Osteocyte (in vitro differentiated cells): ENCODE data around the gene FBXO7. TPM values are rescaled to one million over a fixed set of nuclear protein-coding genes. Genes with fewer than 3 reads are reported as not detected.

Experiments used
- DNase-seq: peaks from one replicate; pipeline ENCODE4 v3.0.0; 2021; ENCODE audit warnings: mixed read lengths; ENCODE audit not compliant: unreplicated experiment; ENCODE audit errors: extremely low spot score
- H3K27ac Mint-ChIP-seq: one replicate; pipeline ENCODE4 v1.8.0; 2021; ENCODE audit warnings: mild to moderate bottlenecking, mixed read lengths; ENCODE audit not compliant: unreplicated experiment
- H3K27me3 Mint-ChIP-seq: one replicate; pipeline ENCODE4 v1.8.0; 2021; ENCODE audit warnings: mixed read lengths; ENCODE audit not compliant: unreplicated experiment
- H3K36me3 Mint-ChIP-seq: one replicate; pipeline ENCODE4 v1.8.0; 2021; ENCODE audit warnings: mixed read lengths; ENCODE audit not compliant: unreplicated experiment
- H3K4me1 Mint-ChIP-seq: one replicate; pipeline ENCODE4 v1.8.0; 2021; ENCODE audit warnings: mixed read lengths; ENCODE audit not compliant: unreplicated experiment
- H3K4me3 Mint-ChIP-seq: one replicate; pipeline ENCODE4 v1.8.0; 2021; ENCODE audit warnings: mild to moderate bottlenecking, moderate library complexity, mixed read lengths; ENCODE audit not compliant: unreplicated experiment
- H3K9me3 Mint-ChIP-seq: one replicate; pipeline ENCODE4 v1.8.0; 2021; ENCODE audit warnings: mixed read lengths; ENCODE audit not compliant: unreplicated experiment
- total RNA-seq: library from RNA; stranded (reverse); gene quantifications from 2 replicates; pipeline ENCODE4 v1.2.1, GENCODE V29; 2021
- TF ChIP-seq, protein P1 (sequence below): fragments of 200-600 bp; sonication (generic); IDR thresholded peaks from 2 replicates; pipeline ENCODE4 v1.5.0; 2021; ENCODE audit warnings: antibody characterized with exemption, mild to moderate bottlenecking, moderate library complexity

The FBXO7 gene
- total RNA-seq, 1 donor from 2014 or later, result 86.9 TPM

- DNase-seq, result no peak
- no peak overlapping the region for H3K4me3 Mint-ChIP-seq
- H3K36me3 Mint-ChIP-seq, result no peaks in the 10 kb centered on the region
- H3K4me1 Mint-ChIP-seq, result peaks cover 3% of the 10 kb centered on the region
- H3K27ac Mint-ChIP-seq, result no peak overlapping the region
- peaks cover 36% of the 10 kb centered on the region for H3K27me3 Mint-ChIP-seq
- H3K9me3 Mint-ChIP-seq, result no peaks in the 10 kb centered on the region
- TF ChIP-seq, protein P1, sequence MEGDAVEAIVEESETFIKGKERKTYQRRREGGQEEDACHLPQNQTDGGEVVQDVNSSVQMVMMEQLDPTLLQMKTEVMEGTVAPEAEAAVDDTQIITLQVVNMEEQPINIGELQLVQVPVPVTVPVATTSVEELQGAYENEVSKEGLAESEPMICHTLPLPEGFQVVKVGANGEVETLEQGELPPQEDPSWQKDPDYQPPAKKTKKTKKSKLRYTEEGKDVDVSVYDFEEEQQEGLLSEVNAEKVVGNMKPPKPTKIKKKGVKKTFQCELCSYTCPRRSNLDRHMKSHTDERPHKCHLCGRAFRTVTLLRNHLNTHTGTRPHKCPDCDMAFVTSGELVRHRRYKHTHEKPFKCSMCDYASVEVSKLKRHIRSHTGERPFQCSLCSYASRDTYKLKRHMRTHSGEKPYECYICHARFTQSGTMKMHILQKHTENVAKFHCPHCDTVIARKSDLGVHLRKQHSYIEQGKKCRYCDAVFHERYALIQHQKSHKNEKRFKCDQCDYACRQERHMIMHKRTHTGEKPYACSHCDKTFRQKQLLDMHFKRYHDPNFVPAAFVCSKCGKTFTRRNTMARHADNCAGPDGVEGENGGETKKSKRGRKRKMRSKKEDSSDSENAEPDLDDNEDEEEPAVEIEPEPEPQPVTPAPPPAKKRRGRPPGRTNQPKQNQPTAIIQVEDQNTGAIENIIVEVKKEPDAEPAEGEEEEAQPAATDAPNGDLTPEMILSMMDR, result no peak
Observed at GRCh38 chr22:32544953-32545558, 70.4 kb downstream of the FBXO7 start.

GRCh38 chr22:32545801-32546200 lies 71.2 kb downstream of the FBXO7 start:
- Mint-ChIP-seq H3K4me1 (peaks cover 3% of the 10 kb centered on the region), H3K9me3 (no peaks in the 10 kb centered on the region), H3K27me3 (peaks cover 35% of the 10 kb centered on the region), H3K4me3 (no peak overlapping the region), H3K36me3 (no peaks in the 10 kb centered on the region), H3K27ac (no peak overlapping the region)
- DNase-seq, result no peak
- TF ChIP-seq, protein P1, result no peak

GRCh38 chr22:32546496-32546895 lies 71.9 kb downstream of the FBXO7 start:
- no peak overlapping the region for H3K4me3 Mint-ChIP-seq
- no peak overlapping the region for H3K27ac Mint-ChIP-seq
- H3K9me3 Mint-ChIP-seq, result no peaks in the 10 kb centered on the region
- TF ChIP-seq, protein P1, result no peak
- peaks cover 3% of the 10 kb centered on the region for H3K4me1 Mint-ChIP-seq
- H3K27me3 Mint-ChIP-seq, result peaks cover 38% of the 10 kb centered on the region
- no peaks in the 10 kb centered on the region for H3K36me3 Mint-ChIP-seq
- DNase-seq, result no peak

DNA sequence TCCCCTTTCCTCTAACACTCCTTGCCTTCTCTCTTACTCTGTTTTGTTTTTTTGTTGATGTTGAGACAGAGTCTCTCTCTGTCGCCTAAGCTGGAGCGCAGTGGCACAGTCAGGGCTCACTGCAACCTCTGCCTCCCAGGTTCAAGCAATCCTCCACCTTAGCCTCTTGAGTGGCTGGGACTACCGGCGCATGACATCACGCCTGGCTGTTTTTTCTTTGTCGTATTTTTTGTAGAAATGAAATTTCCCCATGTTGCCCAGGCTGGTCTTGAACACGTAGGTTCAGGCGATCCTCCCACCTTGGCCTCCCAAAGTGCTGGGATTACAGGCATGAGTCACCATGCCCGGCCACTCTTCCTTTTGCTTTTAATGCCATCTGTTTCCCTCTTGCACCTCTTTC lies 72.3 kb downstream of the FBXO7 start:
- no peaks in the 10 kb centered on the region for H3K9me3 Mint-ChIP-seq
- H3K4me1 Mint-ChIP-seq, result peaks cover 3% of the 10 kb centered on the region
- no peak for DNase-seq
- TF ChIP-seq, protein P1, result no peak
- no peaks in the 10 kb centered on the region for H3K36me3 Mint-ChIP-seq
- H3K27ac Mint-ChIP-seq, result no peak overlapping the region
- peaks cover 37% of the 10 kb centered on the region for H3K27me3 Mint-ChIP-seq
- H3K4me3 Mint-ChIP-seq, result no peak overlapping the region

DNA sequence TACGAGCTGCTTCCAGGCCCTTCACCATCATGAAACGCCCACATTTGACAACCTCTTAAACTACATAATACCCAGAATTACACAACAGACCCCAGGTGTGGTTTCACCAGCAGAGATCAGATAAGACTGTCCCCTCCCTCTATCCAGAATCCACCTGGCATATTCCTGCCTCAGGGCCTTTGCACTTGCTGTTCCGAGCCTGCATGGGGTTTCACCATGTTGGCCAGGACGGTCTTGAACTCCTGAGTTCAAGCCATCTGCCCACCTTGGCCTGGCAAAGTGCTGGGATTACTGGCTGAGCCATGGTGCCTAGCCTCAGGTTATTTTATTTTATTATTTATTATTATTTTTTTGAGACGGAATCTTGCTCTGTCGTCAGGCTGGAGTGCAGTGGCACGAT lies 73.4 kb downstream of the FBXO7 start:
- Mint-ChIP-seq H3K27ac (no peak overlapping the region), H3K36me3 (no peaks in the 10 kb centered on the region), H3K9me3 (no peaks in the 10 kb centered on the region), H3K27me3 (peaks cover 33% of the 10 kb centered on the region), H3K4me1 (peaks cover 3% of the 10 kb centered on the region), H3K4me3 (no peak overlapping the region)
- TF ChIP-seq, protein P1, result no peak
- DNase-seq, result no peak

Other genes starting within 250 kb of the FBXO7 start
- not detected in 2 replicates for gene SLC5A4, start 219.5 kb upstream of the FBXO7 start, total RNA-seq
- not detected in 2 replicates for gene RFPL3, start 116.9 kb upstream of the FBXO7 start, total RNA-seq
- gene RTCB, start 62.6 kb upstream of the FBXO7 start, total RNA-seq, result 76.2 and 78.2 TPM in 2 replicates
- gene BPIFC, start 10.4 kb upstream of the FBXO7 start, total RNA-seq, result not detected in 2 replicates